ENCODE results near the gene MYCL. TPM values are rescaled to one million over a fixed set of nuclear protein-coding genes. Genes with fewer than 3 reads are reported as not detected.

MYCL gene
- total and polyA plus RNA-seq, 3 donors from 2014 or later, result 3.1 to 4.6 (median 3.3) TPM

DNA sequence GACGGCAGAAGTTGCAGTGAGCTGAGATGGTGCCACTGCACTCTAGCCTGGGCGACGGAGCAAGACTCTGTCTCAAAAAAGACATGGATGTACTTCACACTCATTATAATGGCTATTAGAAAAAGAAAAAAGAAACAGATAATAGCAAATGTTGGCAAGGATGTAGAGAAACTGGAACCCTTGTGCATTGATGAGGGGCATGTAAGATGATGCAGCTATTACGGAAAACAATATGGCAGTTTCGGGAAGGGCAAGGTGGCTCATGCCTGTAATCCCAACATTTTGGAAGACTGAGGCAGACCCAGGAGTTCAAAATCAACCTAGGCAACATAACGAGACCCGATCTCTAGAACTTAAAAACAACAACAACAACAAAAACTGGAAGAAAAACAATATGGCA, 40.7 kb downstream of the MYCL start:
- no peaks in the 10 kb centered on the region for H3K4me1 ChIP-seq
- H3K27me3 ChIP-seq, result no peaks in the 10 kb centered on the region
- intact Hi-C loops (cut with DNase I; ENCODE audit: low total_unique reads), result no loop called here
- H3K4me3 ChIP-seq, result no peak overlapping the region
- no peak for DNase-seq
- H3K27ac ChIP-seq, result no peak overlapping the region
- no peaks in the 10 kb centered on the region for H3K9me3 ChIP-seq
- TF ChIP-seq, protein P1, sequence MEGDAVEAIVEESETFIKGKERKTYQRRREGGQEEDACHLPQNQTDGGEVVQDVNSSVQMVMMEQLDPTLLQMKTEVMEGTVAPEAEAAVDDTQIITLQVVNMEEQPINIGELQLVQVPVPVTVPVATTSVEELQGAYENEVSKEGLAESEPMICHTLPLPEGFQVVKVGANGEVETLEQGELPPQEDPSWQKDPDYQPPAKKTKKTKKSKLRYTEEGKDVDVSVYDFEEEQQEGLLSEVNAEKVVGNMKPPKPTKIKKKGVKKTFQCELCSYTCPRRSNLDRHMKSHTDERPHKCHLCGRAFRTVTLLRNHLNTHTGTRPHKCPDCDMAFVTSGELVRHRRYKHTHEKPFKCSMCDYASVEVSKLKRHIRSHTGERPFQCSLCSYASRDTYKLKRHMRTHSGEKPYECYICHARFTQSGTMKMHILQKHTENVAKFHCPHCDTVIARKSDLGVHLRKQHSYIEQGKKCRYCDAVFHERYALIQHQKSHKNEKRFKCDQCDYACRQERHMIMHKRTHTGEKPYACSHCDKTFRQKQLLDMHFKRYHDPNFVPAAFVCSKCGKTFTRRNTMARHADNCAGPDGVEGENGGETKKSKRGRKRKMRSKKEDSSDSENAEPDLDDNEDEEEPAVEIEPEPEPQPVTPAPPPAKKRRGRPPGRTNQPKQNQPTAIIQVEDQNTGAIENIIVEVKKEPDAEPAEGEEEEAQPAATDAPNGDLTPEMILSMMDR (IDR thresholded peaks at IDR 0.05), result no peak
- 96 to 98% methylated on average over 7 of the region's 7 CpGs for WGBS, 2 donors
- H3K36me3 ChIP-seq (ENCODE audit: low read depth, missing control alignments), result no peaks in the 10 kb centered on the region

DNA sequence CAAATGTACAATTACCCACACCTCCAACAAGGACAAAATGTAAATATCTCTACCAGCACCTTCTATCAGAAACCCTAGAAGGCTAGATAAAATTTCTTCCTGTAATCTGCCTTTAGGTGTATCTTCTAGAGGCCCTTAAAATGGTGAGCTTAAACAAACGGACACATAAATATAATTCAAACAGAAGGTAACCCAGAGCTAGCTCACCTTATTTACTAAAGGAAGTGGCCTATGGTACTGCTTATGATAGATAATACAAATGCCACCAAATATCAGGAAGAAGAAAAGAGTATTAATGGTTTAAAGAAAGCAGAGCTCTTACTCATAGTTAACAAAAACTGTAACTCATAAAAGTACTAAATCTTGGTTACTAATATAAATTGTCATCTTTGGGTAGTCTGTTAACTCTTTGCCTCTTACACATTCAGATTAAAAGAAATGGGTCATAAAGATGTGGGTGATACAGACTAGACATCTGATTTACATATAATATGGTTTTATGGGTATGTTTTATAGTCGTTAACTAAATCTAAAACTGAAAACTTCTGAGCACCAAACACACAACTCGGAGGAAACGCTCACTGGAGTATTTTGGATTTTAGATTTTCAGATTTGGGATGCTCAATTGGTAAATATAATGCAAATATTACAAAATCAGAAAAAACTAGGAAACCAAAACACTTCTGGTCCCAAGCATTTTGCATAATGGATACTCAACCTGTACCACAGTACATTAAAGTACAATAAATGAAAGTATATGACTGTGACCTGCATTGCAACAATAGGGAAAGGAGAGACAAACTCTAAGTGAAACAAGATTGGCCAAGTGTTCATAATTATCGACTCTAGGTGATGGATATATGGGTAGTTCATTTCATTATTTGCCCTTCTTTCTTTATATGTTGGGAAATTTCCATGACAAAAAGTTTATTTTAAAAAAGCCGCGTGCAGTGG, 41.6 kb downstream of the MYCL start:
- intact Hi-C loops (cut with DNase I; ENCODE audit: low total_unique reads), result no loop called here
- TF ChIP-seq, protein P1 (IDR thresholded peaks at IDR 0.05), result no peak
- no peak for TF ChIP-seq POLR2A (IDR thresholded peaks at IDR 0.05)
- Histone ChIP-seq H3K9me3 (no peaks in the 10 kb centered on the region), H3K4me3 (no peak overlapping the region), H3K36me3 (ENCODE audit: low read depth, missing control alignments) (no peaks in the 10 kb centered on the region), H3K27ac (no peak overlapping the region), H3K27me3 (no peaks in the 10 kb centered on the region), H3K4me1 (no peaks in the 10 kb centered on the region)
- WGBS, 2 donors, result 87 to 90% methylated on average over 7 of the region's 7 CpGs
- DNase-seq, result no peak

DNA sequence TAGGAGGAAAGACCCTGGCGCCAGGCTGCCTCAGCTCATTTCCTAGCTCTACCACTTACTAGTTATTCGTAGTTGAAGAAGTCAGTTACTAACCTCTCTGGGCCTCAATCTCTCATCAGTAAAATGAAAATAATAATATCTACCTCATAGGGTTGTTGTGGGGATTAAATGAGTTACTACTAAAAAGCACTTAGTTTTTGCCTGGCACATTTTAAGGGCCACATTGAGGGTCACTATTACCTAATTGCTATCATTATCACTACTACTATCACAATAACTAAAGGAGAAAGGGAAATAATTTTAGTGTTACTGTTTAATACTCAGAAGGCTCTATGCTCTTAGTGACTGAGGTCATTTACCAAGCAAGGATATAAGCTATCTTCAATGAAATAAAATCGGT, 43.4 kb downstream of the MYCL start:
- 82 to 87% methylated on average over 3 of the region's 3 CpGs for WGBS, 2 donors
- TF ChIP-seq POLR2A (IDR thresholded peaks at IDR 0.05), result no peak
- TF ChIP-seq, protein P1 (IDR thresholded peaks at IDR 0.05), result no peak
- intact Hi-C loops (cut with DNase I; ENCODE audit: low total_unique reads), result no loop called here
- H3K4me3 ChIP-seq, result no peak overlapping the region
- DNase-seq, result no peak
- H3K27me3 ChIP-seq, result no peaks in the 10 kb centered on the region
- H3K27ac ChIP-seq, result no peak overlapping the region
- H3K36me3 ChIP-seq (ENCODE audit: low read depth, missing control alignments), result no peaks in the 10 kb centered on the region
- no peaks in the 10 kb centered on the region for H3K9me3 ChIP-seq
- H3K4me1 ChIP-seq, result no peaks in the 10 kb centered on the region

DNA sequence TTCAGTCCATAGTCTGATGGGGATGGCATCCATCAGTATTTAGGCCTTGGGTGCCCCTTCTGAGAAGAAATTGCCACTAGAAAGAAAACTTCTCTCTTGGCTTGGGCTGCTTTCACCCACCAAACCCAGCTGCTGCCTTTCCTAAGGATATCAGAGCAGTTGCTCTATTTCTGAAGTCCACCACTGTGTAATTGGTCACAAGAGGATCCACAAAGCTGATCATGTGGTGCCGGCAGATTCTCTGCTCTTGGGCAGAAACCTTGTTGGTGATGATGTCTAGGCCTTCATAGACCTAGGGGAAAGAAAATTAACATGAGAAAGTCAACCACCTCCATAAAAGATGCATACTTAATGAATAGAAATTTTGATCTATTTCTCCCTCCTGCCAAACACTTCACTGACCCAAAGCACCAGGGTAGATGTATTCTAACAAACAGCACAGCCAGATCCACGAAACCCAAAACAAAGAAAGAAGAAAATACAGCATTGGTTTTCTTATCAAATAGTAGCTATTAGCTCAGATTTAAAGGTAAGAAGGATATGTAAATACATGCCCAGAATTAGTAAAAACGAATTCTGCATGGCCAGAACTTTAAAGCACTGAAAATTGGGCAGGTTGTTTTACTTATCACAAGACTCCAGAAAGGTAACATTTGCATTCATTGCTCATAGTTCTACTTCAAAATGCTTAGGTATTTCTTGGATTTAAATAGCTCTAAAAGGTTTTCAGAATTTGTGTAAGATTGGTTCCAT, 44.4 kb downstream of the MYCL start:
- intact Hi-C loops (cut with DNase I; ENCODE audit: low total_unique reads), result no loop called here
- Histone ChIP-seq H3K27ac (no peak overlapping the region), H3K36me3 (ENCODE audit: low read depth, missing control alignments) (no peaks in the 10 kb centered on the region), H3K9me3 (no peaks in the 10 kb centered on the region), H3K4me1 (no peaks in the 10 kb centered on the region), H3K4me3 (no peak overlapping the region), H3K27me3 (no peaks in the 10 kb centered on the region)
- no peak for DNase-seq
- TF ChIP-seq, protein P1 (IDR thresholded peaks at IDR 0.05), result no peak
- TF ChIP-seq POLR2A (IDR thresholded peaks at IDR 0.05), result no peak
- WGBS, 2 donors, result 87 to 89% methylated on average over 3 of the region's 3 CpGs
